ENCODE measurements around the gene CPLX1.

CPLX1 gene

GRCh38 chr4:742742-743311 lies 83.1 kb downstream of the CPLX1 start:
- no peak overlapping the region for H3K4me3 ChIP-seq (ENCODE audit: severe bottlenecking)
- H3K27me3 ChIP-seq (ENCODE audit: insufficient read depth, poor library complexity, severe bottlenecking), result no peaks in the 10 kb centered on the region
- peak; percentile 92 for TF ChIP-seq CTCF (IDR thresholded peaks at IDR 0.05; ENCODE audit: poor library complexity, severe bottlenecking)
- ATAC-seq (ENCODE audit: low read depth) (peak; percentile 86), DNase-seq (ENCODE audit: low spot score) (peak; percentile 65)
- no peaks in the 10 kb centered on the region for H3K9me3 ChIP-seq (ENCODE audit: severe bottlenecking)
- no peaks in the 10 kb centered on the region for H3K4me1 ChIP-seq (ENCODE audit: insufficient read depth, poor library complexity, severe bottlenecking)
- peaks cover 16% of the 10 kb centered on the region for H3K36me3 ChIP-seq (ENCODE audit: low read depth)
- no peak overlapping the region for H3K27ac ChIP-seq (ENCODE audit: poor library complexity, severe bottlenecking)

GRCh38 chr4:742096-742741 lies 83.7 kb downstream of the CPLX1 start:
- Histone ChIP-seq H3K4me1 (ENCODE audit: insufficient read depth, poor library complexity, severe bottlenecking) (no peaks in the 10 kb centered on the region), H3K27ac (ENCODE audit: poor library complexity, severe bottlenecking) (no peak overlapping the region), H3K36me3 (ENCODE audit: low read depth) (peaks cover 21% of the 10 kb centered on the region), H3K4me3 (ENCODE audit: severe bottlenecking) (no peak overlapping the region), H3K27me3 (ENCODE audit: insufficient read depth, poor library complexity, severe bottlenecking) (no peaks in the 10 kb centered on the region), H3K9me3 (ENCODE audit: severe bottlenecking) (no peaks in the 10 kb centered on the region)
- ATAC-seq (ENCODE audit: low read depth) (no peak), DNase-seq (ENCODE audit: low spot score) (peak; percentile 25)
- no peak for TF ChIP-seq CTCF (IDR thresholded peaks at IDR 0.05; ENCODE audit: poor library complexity, severe bottlenecking)

- H3K4me3 ChIP-seq (ENCODE audit: severe bottlenecking), result no peak overlapping the region
These were observed 85.2 kb downstream of the CPLX1 start for GRCh38 chr4:740656-741282.

GRCh38 chr4:740011-740410 lies 85.9 kb downstream of the CPLX1 start:
- Histone ChIP-seq H3K36me3 (ENCODE audit: low read depth) (peaks cover 31% of the 10 kb centered on the region), H3K4me1 (ENCODE audit: insufficient read depth, poor library complexity, severe bottlenecking) (no peaks in the 10 kb centered on the region), H3K9me3 (ENCODE audit: severe bottlenecking) (no peaks in the 10 kb centered on the region), H3K4me3 (ENCODE audit: severe bottlenecking) (no peak overlapping the region), H3K27ac (ENCODE audit: poor library complexity, severe bottlenecking) (no peak overlapping the region), H3K27me3 (ENCODE audit: insufficient read depth, poor library complexity, severe bottlenecking) (no peaks in the 10 kb centered on the region)
- DNase-seq (ENCODE audit: low spot score) (no peak), ATAC-seq (ENCODE audit: low read depth) (no peak)
- TF ChIP-seq CTCF (IDR thresholded peaks at IDR 0.05; ENCODE audit: poor library complexity, severe bottlenecking), result no peak

More at GRCh38 chr4:740656-741282, 85.2 kb downstream of the CPLX1 start:
- Histone ChIP-seq H3K36me3 (ENCODE audit: low read depth) (peaks cover 24% of the 10 kb centered on the region), H3K4me1 (ENCODE audit: insufficient read depth, poor library complexity, severe bottlenecking) (no peaks in the 10 kb centered on the region), H3K27me3 (ENCODE audit: insufficient read depth, poor library complexity, severe bottlenecking) (no peaks in the 10 kb centered on the region), H3K27ac (ENCODE audit: poor library complexity, severe bottlenecking) (no peak overlapping the region), H3K9me3 (ENCODE audit: severe bottlenecking) (no peaks in the 10 kb centered on the region)
- ATAC-seq (ENCODE audit: low read depth) (no peak), DNase-seq (ENCODE audit: low spot score) (no peak)
- no peak for TF ChIP-seq CTCF (IDR thresholded peaks at IDR 0.05; ENCODE audit: poor library complexity, severe bottlenecking)

DNA sequence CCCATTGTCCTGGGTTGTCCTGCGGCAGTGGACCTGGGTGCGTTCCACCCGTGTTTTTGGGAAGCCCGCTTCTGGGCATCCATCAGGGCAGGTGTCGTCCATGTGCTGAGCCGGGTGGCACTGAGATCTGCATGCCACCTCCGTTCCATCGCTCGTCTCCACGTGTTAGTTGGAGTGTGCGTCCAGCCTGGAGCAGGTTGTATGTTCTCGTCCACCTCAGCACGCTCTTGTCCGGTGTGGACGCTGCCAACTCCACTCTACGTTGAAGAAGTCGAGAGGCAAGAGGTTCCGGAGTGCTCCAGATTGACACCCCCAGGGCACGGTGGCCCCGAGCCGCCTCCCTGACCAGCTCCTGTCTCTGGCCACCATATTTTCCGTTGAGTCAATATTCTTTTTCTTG lies 86.4 kb downstream of the CPLX1 start:
- no peaks in the 10 kb centered on the region for H3K27me3 ChIP-seq (ENCODE audit: insufficient read depth, poor library complexity, severe bottlenecking)
- no peak overlapping the region for H3K27ac ChIP-seq (ENCODE audit: poor library complexity, severe bottlenecking)
- H3K4me1 ChIP-seq (ENCODE audit: insufficient read depth, poor library complexity, severe bottlenecking), result no peaks in the 10 kb centered on the region
- H3K9me3 ChIP-seq (ENCODE audit: severe bottlenecking), result no peaks in the 10 kb centered on the region
- no peak for TF ChIP-seq CTCF (IDR thresholded peaks at IDR 0.05; ENCODE audit: poor library complexity, severe bottlenecking)
- no peak for ATAC-seq (ENCODE audit: low read depth)
- peak; percentile 42 for DNase-seq (ENCODE audit: low spot score)
- peaks cover 36% of the 10 kb centered on the region for H3K36me3 ChIP-seq (ENCODE audit: low read depth)
- no peak overlapping the region for H3K4me3 ChIP-seq (ENCODE audit: severe bottlenecking)
